HCT116 (cell line): ENCODE data around the gene PRKAA1. TPM values are rescaled to one million over a fixed set of nuclear protein-coding genes. Genes with fewer than 3 reads are reported as not detected.

ENCODE experiments used
- ATAC-seq: fragments of 200-7000 bp; cut with Tn5 transposase; 2 replicates; pipeline ENCODE4 v1.9.1; 2020; ENCODE audit warnings: mild to moderate bottlenecking, moderate library complexity
- BruUV-seq: library from RNA; stranded (reverse); fragments of 400-500 nt; replicated peaks from 2 replicates; lab custom pipeline; 2021; lab: Mats Ljungman, UMichigan
- CTCF ChIA-PET: fragments of 300-600 bp; sonication (Branson Sonifier 250); formaldehyde crosslinking; loops from one replicate; lab custom pipeline; 2021; ENCODE audit warnings: antibody characterized with exemption; lab: Charles Lee
- POLR2A ChIA-PET: fragments of 300-600, 350-600 bp; sonication (Branson Sonifier 250); formaldehyde crosslinking; loops from one replicate; lab custom pipeline; 2021; ENCODE audit warnings: antibody characterized with exemption; lab: Charles Lee
- RAD21 ChIA-PET, 2 experiments: fragments of 300-600 bp; sonication (Branson Sonifier 250); formaldehyde crosslinking; loops; one replicate each; lab custom pipeline; 2023; ENCODE audit warnings: low total read pairs in 2 of 2; ENCODE audit not compliant: uncharacterized antibody in 2 of 2, unreplicated experiment in 2 of 2, low non-redundant PET in 1 of 2; lab: Charles Lee
- DNase-seq: peaks from one replicate; pipeline ENCODE4 v3.0.0-alpha.2; 2010; ENCODE audit warnings: low read depth, low spot score
- H2AFZ ChIP-seq: fragments of 200-600 bp; shearing (Covaris generic), sonication (generic); 2 replicates; pipeline ENCODE4 v1.6.1; 2017; ENCODE audit warnings: low read depth, mixed run types, mixed read lengths, antibody characterized with exemption, low read length; ENCODE audit not compliant: poor library complexity, severe bottlenecking
- H3K27ac ChIP-seq: 2 replicates; pipeline ENCODE4 v1.5.1; 2012; ENCODE audit warnings: low read depth, low read length
- H3K27me3 ChIP-seq: fragments of 200-600 bp; sonication (generic); 2 replicates; pipeline ENCODE4 v1.6.1; 2016; ENCODE audit warnings: mixed run types, low read length, mixed read lengths; ENCODE audit not compliant: insufficient read depth
- H3K36me3 ChIP-seq, 2 experiments: fragments of 200-500 bp in 1 of 2; fragments of 200-600 bp in 1 of 2; sonication (Bioruptor generic) in 1 of 2; sonication (generic) in 1 of 2; 2 replicates each; pipeline versions ENCODE4 v1.5.1 to v1.6.1; 2014 to 2016; ENCODE audit warnings: low read length in 2 of 2, inconsistent platforms in 1 of 2, mixed read lengths in 1 of 2, mixed run types in 1 of 2; ENCODE audit not compliant: insufficient read depth in 2 of 2, control insufficient read depth in 1 of 2
- H3K4me1 ChIP-seq, 2 experiments: fragments of 200-600 bp in 1 of 2; sonication (generic) in 1 of 2; 2 replicates each; pipeline versions ENCODE4 v1.5.1 to v1.6.1; 2012 to 2017; ENCODE audit warnings: low read length in 2 of 2, inconsistent platforms in 1 of 2, mild to moderate bottlenecking in 1 of 2, mixed read lengths in 1 of 2, mixed run types in 1 of 2, moderate library complexity in 1 of 2; ENCODE audit not compliant: insufficient read depth in 2 of 2, control insufficient read depth in 1 of 2
- H3K4me2 ChIP-seq: fragments of 200-600 bp; sonication (generic); 2 replicates; pipeline ENCODE4 v1.6.1; 2017; ENCODE audit warnings: mixed run types, low read length, mixed read lengths
- H3K4me3 ChIP-seq, 2 experiments: fragments of 200-600 bp in 1 of 2; sonication (generic) in 1 of 2; replicated peaks in 1 of 2; 2 replicates each; pipeline ENCODE4 v1.5.1; 2011 to 2016; ENCODE audit warnings: low read length in 2 of 2, control low read depth in 1 of 2, low read depth in 1 of 2, mild to moderate bottlenecking in 1 of 2, mixed read lengths in 1 of 2, mixed run types in 1 of 2
- H3K79me2 ChIP-seq: fragments of 200-600 bp; sonication (generic); 2 replicates; pipeline ENCODE4 v1.6.1; 2017; ENCODE audit warnings: mild to moderate bottlenecking, mixed run types, low read length, moderate library complexity, mixed read lengths; ENCODE audit not compliant: insufficient read depth
- H3K9ac ChIP-seq: fragments of 200-600 bp; sonication (generic); 2 replicates; pipeline ENCODE4 v1.6.1; 2016; ENCODE audit warnings: low read length, mixed read lengths
- H3K9me2 ChIP-seq: fragments of 200-600 bp; sonication (generic), shearing (Covaris generic); 2 replicates; pipeline ENCODE4 v1.6.1; 2017; ENCODE audit warnings: mixed run types, mild to moderate bottlenecking, moderate library complexity; ENCODE audit not compliant: insufficient read depth
- H3K9me3 ChIP-seq, 2 experiments: fragments of 200-500 bp in 1 of 2; fragments of 200-600 bp in 1 of 2; sonication (Bioruptor generic) in 1 of 2; sonication (generic) in 1 of 2; 2 replicates each; pipeline ENCODE4 v1.6.1; 2014 to 2017; ENCODE audit warnings: low read length in 2 of 2, mixed read lengths in 2 of 2, inconsistent platforms in 1 of 2, low read depth in 1 of 2, mild to moderate bottlenecking in 1 of 2, mixed run types in 1 of 2, moderate library complexity in 1 of 2; ENCODE audit not compliant: control insufficient read depth in 1 of 2, insufficient read depth in 1 of 2
- H4K20me1 ChIP-seq: fragments of 200-600 bp; sonication (generic), shearing (Covaris generic); 2 replicates; pipeline ENCODE4 v1.6.1; 2017; ENCODE audit warnings: mixed run types, mild to moderate bottlenecking, moderate library complexity; ENCODE audit not compliant: insufficient read depth
- ATF3 ChIP-seq: IDR thresholded peaks from 2 replicates; pipeline ENCODE4 v1.6.1; 2012
- CEBPB ChIP-seq: IDR thresholded peaks from 2 replicates; pipeline ENCODE4 v1.6.1; 2012; ENCODE audit warnings: low read depth
- CTCF ChIP-seq, 3 experiments: fragments of 200-600 bp in 1 of 3; sonication (generic) in 1 of 3; IDR thresholded peaks in 2 of 3; conservative IDR thresholded peaks in 1 of 3; 2 replicates each; pipeline ENCODE4 v1.5.1; 2012 to 2017; ENCODE audit warnings: low read depth in 2 of 3, low read length in 2 of 3, antibody characterized with exemption in 1 of 3, borderline replicate concordance in 1 of 3, control low read depth in 1 of 3, mild to moderate bottlenecking in 1 of 3, mixed read lengths in 1 of 3, mixed run types in 1 of 3, moderate library complexity in 1 of 3; ENCODE audit not compliant: insufficient read depth in 1 of 3
- ELF1 ChIP-seq: IDR thresholded peaks from 2 replicates; pipeline ENCODE4 v1.6.1; 2012; ENCODE audit warnings: low read depth, borderline replicate concordance
- EZH2 ChIP-seq: fragments of 200-600 bp; sonication (generic); IDR thresholded peaks from 2 replicates; pipeline ENCODE4 v1.6.1; 2017; ENCODE audit warnings: antibody characterized with exemption, mixed run types
- EZH2phosphoT487 ChIP-seq: fragments of 200-600 bp; IDR thresholded peaks from 2 replicates; pipeline ENCODE4 v1.6.1; 2018; ENCODE audit warnings: antibody characterized with exemption, borderline replicate concordance
- FOSL1 ChIP-seq: IDR thresholded peaks from 2 replicates; pipeline ENCODE4 v1.6.1; 2012; ENCODE audit warnings: low read depth
- MAX ChIP-seq: IDR thresholded peaks from 2 replicates; pipeline ENCODE4 v1.6.1; 2012
- POLR2AphosphoS5 ChIP-seq: IDR thresholded peaks from 2 replicates; pipeline ENCODE4 v1.6.1; 2011; ENCODE audit warnings: mild to moderate bottlenecking, low read depth, low read length, moderate library complexity
- RAD21 ChIP-seq: IDR thresholded peaks from 2 replicates; pipeline ENCODE4 v1.6.1; 2012; ENCODE audit warnings: low read depth, mild to moderate bottlenecking
- SIN3A ChIP-seq: IDR thresholded peaks from 2 replicates; pipeline ENCODE4 v1.6.1; 2012; ENCODE audit warnings: low read depth
- SRF ChIP-seq: IDR thresholded peaks from 2 replicates; pipeline ENCODE4 v1.6.1; 2012; ENCODE audit warnings: low read depth
- TCF7L2 ChIP-seq: IDR thresholded peaks from 2 replicates; pipeline ENCODE4 v1.7.0; 2011; ENCODE audit warnings: borderline replicate concordance, inconsistent platforms; ENCODE audit not compliant: insufficient read depth, insufficient read length; ENCODE audit errors: extremely low read depth
- YY1 ChIP-seq: IDR thresholded peaks from 2 replicates; pipeline ENCODE4 v1.6.1; 2011; ENCODE audit warnings: low read length, low read depth, moderate library complexity, mild to moderate bottlenecking; ENCODE audit not compliant: insufficient replicate concordance; ENCODE audit errors: extremely low read depth
- ZFX ChIP-seq: fragments of 450-650 bp; IDR thresholded peaks from 2 replicates; pipeline ENCODE4 v1.6.1; 2017
- intact Hi-C: fragments of 100-400 bp; cut with micrococcal nuclease; formaldehyde crosslinking; loops from 2 replicates; pipeline ENCODE4 v1.10.0; 2022
- total RNA-seq: library from RNA; stranded (reverse); gene quantifications from one replicate; pipeline ENCODE4 v1.2.1, GENCODE V29; 2021; ENCODE audit not compliant: unreplicated experiment

PRKAA1 gene
- total RNA-seq, 1 experiment from 2014 or later, result 53.5 TPM

- Histone ChIP-seq H3K9me2 (no peaks in the 10 kb centered on the region), H3K27ac (no peak overlapping the region), H4K20me1 (peaks cover 23% of the 10 kb centered on the region; the same call in 1 of the 2 replicates), H3K4me3 (no peak overlapping the region), H3K4me1 (peaks cover 0 to 7% of the 10 kb centered on the region in 2 experiments; a peak in 2 of 4 replicates), H3K27me3 (no peaks in the 10 kb centered on the region), H3K9ac (no peak overlapping the region), H3K9me3 (peaks cover 0 to 6% of the 10 kb centered on the region in 2 experiments; a peak in 2 of 4 replicates), H3K36me3 (peaks cover 0 to 17% of the 10 kb centered on the region in 2 experiments; a peak in 2 of 4 replicates), H3K79me2 (peaks cover 99% of the 10 kb centered on the region), H2AFZ (no peak overlapping the region), H3K4me2 (no peak overlapping the region)
- intact Hi-C loops, result no loop called here
- POLR2A ChIA-PET, result no interaction called here
- no TSS peak for BruUV-seq
- ATAC-seq (no peak), DNase-seq (no peak)
- RAD21 ChIA-PET, result no interaction called here
- CTCF ChIA-PET, result no interaction called here
- no peak for TF ChIP-seq EZH2
- no peak for TF ChIP-seq ZFX
- no peak for TF ChIP-seq ELF1
- no peak for TF ChIP-seq MAX
- no peak for TF ChIP-seq POLR2AphosphoS5
- TF ChIP-seq TCF7L2, result no peak
- no peak for TF ChIP-seq SRF
- TF ChIP-seq ATF3, result no peak
- no peak for TF ChIP-seq FOSL1
- no peak for TF ChIP-seq CEBPB
- TF ChIP-seq YY1, result no peak
- no peak for TF ChIP-seq CTCF (IDR thresholded peaks at IDR 0.05 in 2 of 3, conservative IDR thresholded peaks at IDR 0.05 in 1 of 3; ENCODE audit: borderline replicate concordance in 1 of 3, insufficient read depth in 1 of 3, low read depth in 2 of 3, low read length in 2 of 3)
- TF ChIP-seq SIN3A, result no peak
- no peak for TF ChIP-seq EZH2phosphoT487
- no peak for TF ChIP-seq RAD21
These were observed 13.3 kb downstream of the PRKAA1 start for GRCh38 chr5:40784916-40785315.
